NCI-H1092 treated with DMSO at 0.1 percent for 48 hours (cell line): ENCODE measurements around the gene TSHZ2.
A peak's percentile ranks its signal among the peaks of the same experiment; 100 is the strongest.
"Not testable (repeated sequence)": the region's sequence is repeated elsewhere in the genome, so short reads cannot be mapped to it uniquely, and the experiment has no call there.

Source experiments
- DNase-seq: peaks from one replicate; lab custom pipeline; 2025; lab: John Stamatoyannopoulos, UW

TSHZ2 gene

GRCh38 chr20:52998268-52998667, 26.1 kb downstream of the TSHZ2 start:
- DNase-seq = no peak

- no peak for DNase-seq
Observed at GRCh38 chr20:52999040-52999439, 26.9 kb downstream of the TSHZ2 start.

- DNase-seq = no peak
Observed at GRCh38 chr20:53001498-53002301, 29.5 kb downstream of the TSHZ2 start.

GRCh38 chr20:53002786-53003185, 30.6 kb downstream of the TSHZ2 start:
- no peak for DNase-seq

GRCh38 chr20:53003420-53004154, 31.4 kb downstream of the TSHZ2 start:
- DNase-seq = peak; percentile 74

GRCh38 chr20:53004267-53004813, 32.2 kb downstream of the TSHZ2 start:
- no peak for DNase-seq

GRCh38 chr20:53009979-53010735, 38.0 kb downstream of the TSHZ2 start:
- no peak for DNase-seq

GRCh38 chr20:53011640-53012039, 39.5 kb downstream of the TSHZ2 start:
- no peak for DNase-seq

- no peak for DNase-seq
Observed at GRCh38 chr20:53013183-53013582, 41.0 kb downstream of the TSHZ2 start.

- no peak for DNase-seq
Observed at GRCh38 chr20:53013847-53014246, 41.7 kb downstream of the TSHZ2 start.

- no peak for DNase-seq
Observed at GRCh38 chr20:53016071-53016470, 43.9 kb downstream of the TSHZ2 start.

GRCh38 chr20:53016534-53017042, 44.4 kb downstream of the TSHZ2 start:
- DNase-seq = no peak

- no peak for DNase-seq
Observed at GRCh38 chr20:53017206-53017605, 45.0 kb downstream of the TSHZ2 start.

- no peak for DNase-seq
Observed at GRCh38 chr20:53019464-53019863, 47.3 kb downstream of the TSHZ2 start.

- DNase-seq = no peak
Observed at GRCh38 chr20:53020376-53020775, 48.2 kb downstream of the TSHZ2 start.

- DNase-seq = no peak
Observed at GRCh38 chr20:53020834-53021233, 48.7 kb downstream of the TSHZ2 start.

GRCh38 chr20:53021934-53022333, 49.8 kb downstream of the TSHZ2 start:
- no peak for DNase-seq

GRCh38 chr20:53023732-53024520, 51.8 kb downstream of the TSHZ2 start:
- DNase-seq = peak; percentile 39

GRCh38 chr20:53024653-53025052, 52.5 kb downstream of the TSHZ2 start:
- DNase-seq = not testable (repeated sequence)

GRCh38 chr20:53027089-53027488, 54.9 kb downstream of the TSHZ2 start:
- DNase-seq = no peak

- no peak for DNase-seq
Observed at GRCh38 chr20:53028337-53029007, 56.3 kb downstream of the TSHZ2 start.
